CD14-positive monocyte (primary cell): ENCODE data around the gene API5. TPM values are rescaled to one million over a fixed set of nuclear protein-coding genes. Genes with fewer than 3 reads are reported as not detected.

Source experiments
- DNase-seq, 3 donors: peaks; one replicate each; pipeline ENCODE4 v3.0.0-alpha.2; 2011 to 2022
- H2AFZ ChIP-seq: 2 replicates; pipeline ENCODE4 v1.6.0; 2012; ENCODE audit warnings: mild to moderate bottlenecking, low read depth, low read length, inconsistent platforms; ENCODE audit not compliant: insufficient read depth, poor library complexity, severe bottlenecking
- H3K27ac ChIP-seq, 2 donors: 1 replicate in 1 of 2; 2 replicates in 1 of 2; pipeline ENCODE4 v1.5.1; 2012 to 2013; ENCODE audit warnings: low read length in 2 of 2, control low read depth in 1 of 2, inconsistent platforms in 1 of 2, low read depth in 1 of 2, mild to moderate bottlenecking in 1 of 2
- H3K27me3 ChIP-seq, 2 donors: one replicate each; pipeline versions ENCODE4 v1.6.0 to v1.6.1; 2011 to 2013; ENCODE audit warnings: low read length in 2 of 2; ENCODE audit not compliant: control insufficient read depth in 2 of 2, insufficient read depth in 2 of 2
- H3K36me3 ChIP-seq, 2 donors: replicated peaks in 1 of 2; 1 replicate in 1 of 2; 2 replicates in 1 of 2; pipeline versions ENCODE4 v1.5.1 to v1.6.1; 2012 to 2013; ENCODE audit warnings: low read length in 2 of 2, control low read depth in 1 of 2, inconsistent platforms in 1 of 2, mild to moderate bottlenecking in 1 of 2; ENCODE audit not compliant: insufficient read depth in 2 of 2, control insufficient read depth in 1 of 2
- H3K4me1 ChIP-seq, 2 donors: 1 replicate in 1 of 2; 2 replicates in 1 of 2; pipeline versions ENCODE4 v1.5.1 to v1.6.1; 2012 to 2013; ENCODE audit warnings: low read length in 2 of 2, control low read depth in 1 of 2, inconsistent platforms in 1 of 2, mild to moderate bottlenecking in 1 of 2, moderate library complexity in 1 of 2; ENCODE audit not compliant: insufficient read depth in 2 of 2, control insufficient read depth in 1 of 2
- H3K4me2 ChIP-seq: replicated peaks from 2 replicates; pipeline ENCODE3; 2012; ENCODE audit warnings: low read length, moderate library complexity, mild to moderate bottlenecking; ENCODE audit not compliant: poor library complexity, severe bottlenecking; ENCODE audit errors: extremely low read depth
- H3K4me3 ChIP-seq, 3 experiments: fragments of 200-600 bp in 1 of 3; sonication (generic) in 1 of 3; replicated peaks in 1 of 3; 1 replicate in 2 of 3; 2 replicates in 1 of 3; pipeline ENCODE4 v1.5.1; 2011 to 2013; ENCODE audit warnings: low read length in 3 of 3, mild to moderate bottlenecking in 3 of 3, control low read depth in 2 of 3, low read depth in 2 of 3, inconsistent platforms in 1 of 3, moderate library complexity in 1 of 3
- H3K79me2 ChIP-seq: 2 replicates; pipeline ENCODE4 v1.6.0; 2012; ENCODE audit warnings: mild to moderate bottlenecking, control low read depth, inconsistent platforms, low read length, moderate library complexity; ENCODE audit not compliant: insufficient read depth
- H3K9ac ChIP-seq: 2 replicates; pipeline ENCODE4 v1.6.0; 2017; ENCODE audit warnings: low read length, mild to moderate bottlenecking; ENCODE audit not compliant: insufficient read depth, poor library complexity, severe bottlenecking
- H3K9me3 ChIP-seq, 2 donors: replicated peaks in 1 of 2; 1 replicate in 1 of 2; 2 replicates in 1 of 2; pipeline versions ENCODE4 v1.5.1 to v1.6.1; 2012 to 2013; ENCODE audit warnings: low read length in 2 of 2, control low read depth in 1 of 2; ENCODE audit not compliant: control insufficient read depth in 1 of 2, insufficient read depth in 1 of 2
- H4K20me1 ChIP-seq: 2 replicates; pipeline ENCODE4 v1.6.0; 2012; ENCODE audit warnings: mild to moderate bottlenecking, low read length, control low read depth, moderate library complexity; ENCODE audit not compliant: insufficient read depth
- H3K27ac Mint-ChIP-seq, 7 donors: one replicate each; pipeline ENCODE4 v1.8.0; 2020; ENCODE audit warnings: mild to moderate bottlenecking in 7 of 7, mixed read lengths in 7 of 7, moderate library complexity in 6 of 7, inconsistent platforms in 2 of 7
- H3K27me3 Mint-ChIP-seq, 3 donors: one replicate each; pipeline ENCODE4 v1.8.0; 2021 to 2022; ENCODE audit warnings: low read depth in 3 of 3, mild to moderate bottlenecking in 3 of 3, mixed read lengths in 3 of 3, moderate library complexity in 3 of 3, inconsistent platforms in 1 of 3
- H3K36me3 Mint-ChIP-seq, 2 donors: one replicate each; pipeline ENCODE4 v1.8.0; 2020; ENCODE audit warnings: mixed read lengths in 2 of 2, inconsistent platforms in 1 of 2, mild to moderate bottlenecking in 1 of 2
- H3K4me1 Mint-ChIP-seq: one replicate; pipeline ENCODE4 v1.8.0; 2020; ENCODE audit warnings: mild to moderate bottlenecking, mixed read lengths
- H3K4me3 Mint-ChIP-seq, 2 donors: one replicate each; pipeline ENCODE4 v1.8.0; 2020; ENCODE audit warnings: mild to moderate bottlenecking in 2 of 2, mixed read lengths in 2 of 2, moderate library complexity in 1 of 2
- H3K9me3 Mint-ChIP-seq, 7 donors: one replicate each; pipeline ENCODE4 v1.8.0; 2020 to 2022; ENCODE audit warnings: mixed read lengths in 7 of 7, mild to moderate bottlenecking in 6 of 7, moderate library complexity in 6 of 7, inconsistent platforms in 2 of 7
- WGBS: methylation state at CpG from one replicate; pipeline ENCODE4 v1.1.5; 2013; ENCODE audit warnings: missing lambda C conversion rate; ENCODE audit not compliant: insufficient coverage; 5-methylcytosine and 5-hydroxymethylcytosine counted together
- intact Hi-C, 2 donors: fragments of 100-400 bp; cut with micrococcal nuclease; formaldehyde crosslinking; loops; one replicate each; pipeline versions ENCODE4 v1.15.0 to v1.15.1; 2023
- polyA plus RNA-seq, 3 donors: library from polyadenylated mRNA; depleted of rRNA in 1 of 3; unstranded in 2 of 3; stranded (reverse) in 1 of 3; fragments of 300-500 nt in 2 of 3; fragments of >200 nt in 1 of 3; fragmentation: Illumina TruSeq in 2 of 3; gene quantifications; 1 replicate in 2 of 3; 2 replicates in 1 of 3; pipeline ENCODE4 v1.2.3, GENCODE V29; 2012 to 2021
- TF ChIP-seq, protein P1 (sequence below): fragments of 200-600 bp; IDR thresholded peaks from one replicate; pipeline ENCODE4 v1.8.0; 2022; ENCODE audit warnings: antibody characterized with exemption, mild to moderate bottlenecking

Gene API5
- polyA plus RNA-seq, 3 donors: 17.1 to 84.0 (median 65.9) TPM

DNA sequence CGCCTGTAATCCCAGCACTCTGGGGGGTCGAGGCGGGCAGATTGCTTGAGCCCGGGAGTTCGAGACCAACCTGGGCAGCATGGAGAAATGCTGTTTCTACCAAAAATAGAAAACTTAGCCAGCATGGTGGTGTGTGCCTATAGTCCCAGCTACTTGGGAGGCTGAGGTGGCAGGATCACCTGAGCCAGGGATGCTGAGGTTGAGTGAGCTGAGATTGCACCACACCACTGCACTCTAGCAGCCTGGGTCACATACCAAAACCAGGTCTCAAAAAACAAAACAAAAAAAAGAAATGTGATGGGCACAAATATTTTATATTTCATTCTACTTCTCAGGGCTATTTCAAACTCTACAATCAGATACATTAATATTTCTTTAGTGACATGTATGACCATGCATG is 72.6 kb downstream of the API5 start:
- H3K36me3 ChIP-seq: peaks cover 34 to 85% of the 10 kb centered on the region in 2 donors

DNA sequence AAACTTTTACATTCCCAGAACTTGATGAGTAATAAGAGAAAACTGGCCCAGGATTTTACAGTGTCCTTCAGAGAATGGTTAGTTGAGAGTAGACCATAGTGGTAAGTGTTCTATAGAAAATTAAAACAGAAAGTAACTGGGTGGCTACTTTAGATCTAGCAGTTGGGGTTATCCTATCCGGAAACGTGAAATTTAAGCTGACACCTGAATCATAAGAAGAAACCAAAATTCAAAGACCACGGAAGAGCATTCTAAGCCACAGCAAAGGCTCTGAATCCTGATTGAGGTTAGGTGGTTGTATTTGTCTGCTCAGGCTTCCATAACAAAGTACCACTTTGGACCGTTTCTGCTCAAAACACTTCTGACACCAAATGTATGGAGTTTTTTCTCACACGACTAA is 80.9 kb downstream of the API5 start:
- H3K9ac ChIP-seq: no peak overlapping the region
- H3K4me3 ChIP-seq: no peak overlapping the region
- H3K36me3 ChIP-seq: peaks cover 72 to 92% of the 10 kb centered on the region in 2 donors
- Mint-ChIP-seq H3K4me3 (no peak overlapping the region), H3K27me3 (no peaks in the 10 kb centered on the region), H3K4me1 (no peaks in the 10 kb centered on the region), H3K9me3 (no peaks in the 10 kb centered on the region), H3K36me3 (peaks cover 73 to 81% of the 10 kb centered on the region in 2 donors), H3K27ac (no peak overlapping the region)
- H3K79me2 ChIP-seq: no peaks in the 10 kb centered on the region
- no peaks in the 10 kb centered on the region for H3K4me1 ChIP-seq
- H3K27ac ChIP-seq: no peak overlapping the region
- no peak overlapping the region for H2AFZ ChIP-seq
- intact Hi-C loops: loop anchor here in 1 of 2 donors (10.0 kb wide), 1 partner anchor 68 kb away; no protein-coding TSS in a partner anchor
- DNase-seq: no peak
- no peaks in the 10 kb centered on the region for H4K20me1 ChIP-seq
- H3K9me3 ChIP-seq: no peaks in the 10 kb centered on the region
- TF ChIP-seq, protein P1, sequence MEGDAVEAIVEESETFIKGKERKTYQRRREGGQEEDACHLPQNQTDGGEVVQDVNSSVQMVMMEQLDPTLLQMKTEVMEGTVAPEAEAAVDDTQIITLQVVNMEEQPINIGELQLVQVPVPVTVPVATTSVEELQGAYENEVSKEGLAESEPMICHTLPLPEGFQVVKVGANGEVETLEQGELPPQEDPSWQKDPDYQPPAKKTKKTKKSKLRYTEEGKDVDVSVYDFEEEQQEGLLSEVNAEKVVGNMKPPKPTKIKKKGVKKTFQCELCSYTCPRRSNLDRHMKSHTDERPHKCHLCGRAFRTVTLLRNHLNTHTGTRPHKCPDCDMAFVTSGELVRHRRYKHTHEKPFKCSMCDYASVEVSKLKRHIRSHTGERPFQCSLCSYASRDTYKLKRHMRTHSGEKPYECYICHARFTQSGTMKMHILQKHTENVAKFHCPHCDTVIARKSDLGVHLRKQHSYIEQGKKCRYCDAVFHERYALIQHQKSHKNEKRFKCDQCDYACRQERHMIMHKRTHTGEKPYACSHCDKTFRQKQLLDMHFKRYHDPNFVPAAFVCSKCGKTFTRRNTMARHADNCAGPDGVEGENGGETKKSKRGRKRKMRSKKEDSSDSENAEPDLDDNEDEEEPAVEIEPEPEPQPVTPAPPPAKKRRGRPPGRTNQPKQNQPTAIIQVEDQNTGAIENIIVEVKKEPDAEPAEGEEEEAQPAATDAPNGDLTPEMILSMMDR: no peak
- H3K4me2 ChIP-seq: no peak overlapping the region
- no peaks in the 10 kb centered on the region for H3K27me3 ChIP-seq
- WGBS: 100% methylated on average over 4 of the region's 5 CpGs

More for the DNA sequence above, 72.6 kb downstream of the API5 start:
- Histone ChIP-seq H3K4me1 (no peaks in the 10 kb centered on the region), H3K9ac (no peak overlapping the region), H3K9me3 (no peaks in the 10 kb centered on the region), H2AFZ (no peak overlapping the region), H4K20me1 (peaks cover 14% of the 10 kb centered on the region), H3K27ac (no peak overlapping the region), H3K79me2 (no peaks in the 10 kb centered on the region), H3K4me3 (no peak overlapping the region), H3K27me3 (no peaks in the 10 kb centered on the region), H3K4me2 (no peak overlapping the region)
- Mint-ChIP-seq H3K4me1 (no peaks in the 10 kb centered on the region), H3K36me3 (peaks cover 41 to 54% of the 10 kb centered on the region in 2 donors), H3K4me3 (no peak overlapping the region), H3K27ac (no peak overlapping the region), H3K9me3 (no peaks in the 10 kb centered on the region), H3K27me3 (peaks cover 0 to 2% (median 0%) of the 10 kb centered on the region in 3 donors)
- DNase-seq: no peak
- TF ChIP-seq, protein P1: no peak
- intact Hi-C loops: no loop called here
- WGBS: 97% methylated on average over 5 of the region's 5 CpGs
